VCaP (cell line): ENCODE measurements around the gene RAB27B.

Experiments
- H3K27ac ChIP-seq: fragments of 450-650 bp; 2 replicates; pipeline ENCODE4 v1.5.1; 2017
- CTCF ChIP-seq: fragments of 450-650 bp; conservative IDR thresholded peaks from 2 replicates; pipeline ENCODE4 v1.5.1; 2017; ENCODE audit warnings: mild to moderate bottlenecking, moderate library complexity

RAB27B gene

GRCh38 chr18:54829856-54830255 lies 1.6 kb downstream of the RAB27B start:
- peak overlapping the region; percentile 92 for H3K27ac ChIP-seq
- no peak for TF ChIP-seq CTCF

- peak overlapping the region; percentile 92 for H3K27ac ChIP-seq
- TF ChIP-seq CTCF: no peak
These were observed 2.0 kb downstream of the RAB27B start for GRCh38 chr18:54830260-54830659.

- H3K27ac ChIP-seq: peak overlapping the region; percentile 92
- no peak for TF ChIP-seq CTCF
These were observed 2.6 kb downstream of the RAB27B start for GRCh38 chr18:54830866-54831265.

GRCh38 chr18:54835944-54836343 lies 7.7 kb downstream of the RAB27B start:
- TF ChIP-seq CTCF: no peak
- H3K27ac ChIP-seq: peak overlapping the region; percentile 54

- TF ChIP-seq CTCF: no peak
These were observed 15.0 kb downstream of the RAB27B start for GRCh38 chr18:54843314-54843713.

GRCh38 chr18:54845787-54846186 lies 17.5 kb downstream of the RAB27B start:
- H3K27ac ChIP-seq: no peak overlapping the region
- no peak for TF ChIP-seq CTCF

More at GRCh38 chr18:54843314-54843713, 15.0 kb downstream of the RAB27B start:
- H3K27ac ChIP-seq: no peak overlapping the region

- H3K27ac ChIP-seq: no peak overlapping the region
- TF ChIP-seq CTCF: no peak
These were observed 19.8 kb downstream of the RAB27B start for GRCh38 chr18:54848121-54848520.

GRCh38 chr18:54849683-54850082 lies 21.4 kb downstream of the RAB27B start:
- H3K27ac ChIP-seq: peak overlapping the region; percentile 18
- TF ChIP-seq CTCF: no peak
